Jurkat, Clone E6-1 (cell line): ENCODE results near the gene ABCC4.

Source experiments
- DNase-seq: peaks from one replicate; pipeline ENCODE4 v3.0.0-alpha.2; 2011; ENCODE audit warnings: low read depth, low spot score
- H3K4me3 ChIP-seq: 2 replicates; pipeline ENCODE4 v1.5.1; 2011; ENCODE audit warnings: mild to moderate bottlenecking, low read length, control low read depth, moderate library complexity

Gene ABCC4

DNA sequence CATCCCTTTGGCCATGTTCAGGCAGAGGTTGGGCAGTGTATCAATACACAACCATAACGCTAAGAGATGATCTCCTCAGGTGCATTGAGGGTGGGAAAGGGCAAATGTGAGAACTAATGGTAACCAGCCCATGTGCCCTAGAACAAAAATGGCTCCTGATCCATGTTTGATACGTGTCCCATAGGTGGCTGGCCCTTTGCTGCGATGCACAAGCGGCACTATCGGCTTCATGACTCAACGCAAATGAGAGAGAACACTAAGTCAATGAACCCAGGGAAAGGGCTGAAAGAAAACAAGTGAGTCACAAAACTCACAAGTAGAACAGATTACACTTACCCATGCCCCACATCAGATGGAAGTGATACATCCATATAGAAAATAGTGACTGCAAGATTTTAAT, 201.7 kb downstream of the ABCC4 start:
- DNase-seq = no peak
- no peak overlapping the region for H3K4me3 ChIP-seq

DNA sequence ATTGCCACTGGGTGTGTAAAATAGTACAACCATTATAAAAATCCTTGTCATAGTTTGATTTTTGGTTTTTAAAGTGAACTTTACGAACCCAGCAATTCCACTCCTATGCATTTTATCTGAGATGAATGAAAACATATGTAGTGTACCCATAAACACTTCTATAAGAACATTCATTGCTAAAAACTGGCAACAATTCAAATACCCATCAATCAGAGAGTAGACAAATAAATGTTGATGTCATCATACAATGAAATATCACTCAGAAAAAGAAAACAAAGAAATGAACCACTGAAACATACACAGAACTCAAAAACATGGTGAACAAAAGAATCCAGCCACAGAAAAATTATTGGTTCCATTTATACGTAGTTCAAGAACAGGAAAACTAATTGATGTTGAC, 202.3 kb downstream of the ABCC4 start:
- H3K4me3 ChIP-seq = no peak overlapping the region

DNA sequence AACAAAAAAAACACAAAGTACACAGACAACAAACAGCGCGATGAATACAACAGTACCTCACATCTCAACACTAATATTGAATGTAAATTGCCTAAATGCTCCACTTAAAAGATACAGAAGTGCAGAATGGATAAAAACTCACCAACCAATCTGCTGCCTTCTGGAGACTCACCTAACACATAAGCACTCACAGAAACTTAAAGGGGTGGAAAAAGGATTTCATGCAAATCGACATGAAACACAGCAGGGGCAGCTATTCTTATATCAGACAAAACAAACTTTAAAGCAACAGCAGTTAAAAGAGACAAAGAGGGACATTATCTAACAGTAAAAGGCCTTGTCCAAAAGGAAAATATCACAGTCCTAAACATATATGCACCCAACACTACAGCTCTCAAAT, 209.5 kb downstream of the ABCC4 start:
- H3K4me3 ChIP-seq = no peak overlapping the region
- no peak for DNase-seq

More for the DNA sequence above, 202.3 kb downstream of the ABCC4 start:
- DNase-seq = no peak

DNA sequence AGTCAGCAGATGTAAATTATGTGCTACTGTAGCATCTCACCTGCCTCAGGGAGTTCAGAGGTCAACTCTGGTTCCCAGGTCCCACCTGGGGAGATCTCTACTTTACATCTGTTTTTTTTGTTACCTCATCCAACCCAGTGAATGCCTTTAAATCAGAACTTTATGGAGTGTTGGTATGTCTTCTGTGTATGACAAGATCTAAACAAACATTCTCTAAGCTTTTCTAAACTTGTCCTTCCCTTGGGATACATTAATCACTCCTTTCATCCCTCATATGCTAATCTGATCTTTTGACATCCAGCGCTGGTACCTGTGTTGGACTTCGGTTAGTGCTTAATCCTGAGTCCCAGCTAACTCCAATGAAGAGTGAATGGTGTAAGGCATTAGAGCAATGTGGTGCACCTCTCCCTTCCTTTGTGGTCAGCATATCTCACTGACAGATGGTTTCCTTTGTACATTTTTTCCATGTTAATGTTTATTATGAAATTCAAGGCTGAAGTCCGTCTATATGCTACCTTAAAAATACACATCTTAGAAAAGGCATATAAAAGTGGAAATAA, 213.4 kb downstream of the ABCC4 start:
- no peak overlapping the region for H3K4me3 ChIP-seq
- no peak for DNase-seq

DNA sequence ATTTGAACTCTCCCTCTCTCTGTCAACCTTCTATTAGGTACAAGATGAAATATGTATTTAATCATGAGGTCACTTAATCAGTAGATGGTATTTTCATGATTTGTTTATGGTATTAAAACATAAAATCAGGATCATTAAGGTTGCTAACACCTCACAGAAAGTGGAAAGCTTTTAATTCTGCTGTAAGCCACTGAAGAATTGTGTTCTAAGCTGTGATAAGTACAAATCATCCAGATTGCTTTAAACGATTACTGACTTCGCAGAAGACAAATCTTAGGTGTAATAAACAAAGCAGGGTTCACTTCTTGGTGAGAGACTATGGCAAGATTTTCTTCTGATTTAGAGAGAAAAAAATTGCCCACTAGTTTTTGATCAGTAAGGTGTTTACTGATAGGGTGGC, 214.5 kb downstream of the ABCC4 start:
- H3K4me3 ChIP-seq = no peak overlapping the region
- DNase-seq = no peak

DNA sequence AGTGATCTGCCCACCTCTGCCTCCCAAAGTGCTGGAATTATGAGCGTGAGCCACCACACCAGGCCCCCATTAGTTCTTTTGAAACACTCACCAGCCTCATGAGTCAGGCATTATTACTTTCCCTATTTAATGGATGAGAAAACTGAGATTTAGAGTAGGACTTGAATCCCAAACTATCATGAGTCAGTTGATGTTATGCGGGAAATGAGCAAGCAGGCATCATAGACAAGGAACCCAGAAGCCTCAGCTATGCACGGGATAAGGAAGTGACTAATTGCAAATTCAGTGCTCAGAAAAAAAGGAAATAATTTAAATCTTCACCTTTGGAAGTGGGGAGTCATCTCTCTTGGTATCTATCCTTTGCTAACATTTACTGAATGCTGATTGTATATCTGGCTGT, 217.5 kb downstream of the ABCC4 start:
- no peak overlapping the region for H3K4me3 ChIP-seq
- DNase-seq = no peak

DNA sequence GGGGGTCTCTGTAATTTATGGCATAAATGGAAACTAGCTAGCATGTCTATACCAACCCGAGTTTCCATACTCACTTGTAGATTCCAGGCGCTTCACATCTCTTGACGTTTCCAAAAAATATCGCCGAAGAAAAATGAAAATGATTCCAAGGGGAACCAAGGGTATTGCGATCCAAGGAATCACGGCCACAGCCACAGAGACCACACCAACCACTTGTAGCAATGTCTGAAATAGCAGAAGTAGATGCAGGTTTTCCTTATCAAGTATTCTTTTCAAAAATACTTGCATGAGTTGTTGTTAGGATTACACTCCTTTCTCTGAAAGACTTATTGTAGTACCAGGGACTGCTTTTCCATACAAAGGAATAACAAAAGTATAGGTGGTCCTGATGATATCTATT, 218.2 kb downstream of the ABCC4 start:
- no peak for DNase-seq
- no peak overlapping the region for H3K4me3 ChIP-seq

DNA sequence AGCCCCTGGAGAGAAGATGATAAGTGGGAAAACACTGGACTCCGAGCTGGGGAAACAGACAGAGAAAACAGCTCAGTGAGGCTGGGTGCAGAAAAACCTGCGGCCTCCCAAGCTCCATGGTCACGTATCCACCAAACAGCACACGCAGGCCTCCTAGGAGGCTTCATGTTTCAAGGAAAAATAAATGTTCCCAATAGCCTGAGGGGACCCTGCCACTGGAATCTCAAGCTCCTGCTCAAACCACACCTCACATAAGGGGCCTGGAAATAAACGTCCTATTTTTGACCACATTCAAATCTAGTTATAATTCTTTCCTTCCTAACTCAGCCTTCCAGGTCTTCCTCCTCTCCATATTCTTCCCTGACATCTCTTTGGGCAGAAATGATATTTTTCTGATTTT, 225.7 kb downstream of the ABCC4 start:
- H3K4me3 ChIP-seq = no peak overlapping the region
- DNase-seq = no peak

DNA sequence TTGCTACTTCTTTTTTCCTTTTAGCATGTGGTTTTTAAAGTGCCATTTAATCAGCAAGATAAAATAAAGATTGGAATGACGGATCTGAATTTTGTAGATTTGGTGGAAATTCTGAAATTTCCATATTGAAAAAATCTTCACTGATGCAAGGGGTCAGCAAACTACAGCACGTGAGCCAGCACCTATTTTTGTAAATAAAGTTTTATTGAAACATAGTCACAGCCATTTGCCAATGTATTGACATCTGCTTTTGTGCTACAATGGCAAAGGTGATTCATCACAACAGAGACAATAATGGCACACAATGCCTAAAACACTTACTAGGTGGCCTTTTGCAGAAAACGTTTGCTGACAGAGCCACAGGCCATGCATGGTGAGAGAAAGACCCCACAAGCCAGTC, 226.4 kb downstream of the ABCC4 start:
- no peak overlapping the region for H3K4me3 ChIP-seq
- DNase-seq = no peak

DNA sequence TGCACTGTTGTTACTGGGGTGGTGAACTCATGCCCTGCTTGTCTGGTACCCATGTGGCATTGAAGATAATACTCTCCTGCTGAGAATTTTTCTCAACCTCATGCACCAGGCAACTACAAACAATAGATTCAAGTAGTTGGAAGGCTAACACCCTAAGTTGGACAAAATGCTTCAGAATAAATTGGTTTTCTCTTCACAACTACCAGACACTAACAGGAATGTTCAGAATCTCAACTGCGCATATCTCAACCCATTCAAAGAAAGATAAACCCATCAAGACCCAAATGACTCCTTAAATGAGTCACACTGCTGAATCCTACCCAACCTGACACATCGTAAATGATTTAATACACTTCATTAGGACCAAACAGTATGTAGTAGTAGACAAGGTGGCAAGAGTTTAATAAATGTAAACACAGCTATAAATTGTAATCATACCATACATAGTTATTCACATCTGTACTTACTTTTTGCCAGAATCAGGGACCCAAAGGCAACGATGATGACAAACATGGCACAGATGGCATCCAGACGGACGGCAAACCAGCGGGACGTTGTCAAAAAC, 227.4 kb downstream of the ABCC4 start:
- DNase-seq = no peak
- no peak overlapping the region for H3K4me3 ChIP-seq

DNA sequence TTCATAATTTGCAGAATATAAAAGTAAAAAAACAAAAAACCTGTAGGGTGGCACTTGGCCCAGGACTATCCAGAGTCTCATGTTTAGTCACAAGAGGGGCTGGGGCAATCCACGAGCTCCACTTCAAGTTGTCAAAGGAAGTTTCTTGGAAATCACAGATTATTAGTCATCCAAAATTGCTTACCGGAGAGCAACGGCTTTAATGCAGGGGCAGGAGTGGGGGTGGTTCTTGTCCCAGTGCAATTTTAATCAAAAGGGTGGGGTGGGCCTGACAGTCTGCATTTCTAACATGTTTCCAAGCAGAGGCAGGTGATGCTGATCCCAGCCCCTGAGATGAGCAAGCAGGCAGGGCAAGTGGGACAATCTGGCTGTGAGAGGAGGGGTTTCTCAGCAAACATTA, 233.9 kb downstream of the ABCC4 start:
- H3K4me3 ChIP-seq = no peak overlapping the region
- DNase-seq = no peak

DNA sequence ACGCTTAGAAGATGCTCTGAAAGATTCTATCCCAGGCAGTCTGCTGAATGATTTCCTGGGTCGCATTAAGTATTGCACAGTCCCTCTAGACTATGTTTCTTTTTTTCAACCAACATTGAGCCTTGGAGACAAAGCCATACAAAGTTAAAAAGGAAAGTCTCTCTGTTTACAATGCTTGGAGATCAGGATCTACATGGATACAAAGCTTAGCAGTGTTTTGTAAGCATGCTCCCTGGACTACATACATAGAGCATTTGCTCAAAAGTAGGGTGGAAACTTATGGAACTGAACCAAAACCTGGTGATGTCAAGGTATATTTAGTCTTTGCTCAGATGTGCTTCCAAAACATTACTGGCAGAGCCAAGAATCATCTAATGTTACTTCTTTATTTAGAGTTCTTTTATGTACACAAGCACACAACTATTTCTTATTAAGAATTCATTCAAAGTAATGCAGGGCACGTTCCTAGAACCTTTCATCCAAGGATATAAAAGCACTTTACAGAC, 241.2 kb downstream of the ABCC4 start:
- H3K4me3 ChIP-seq = no peak overlapping the region
- no peak for DNase-seq

DNA sequence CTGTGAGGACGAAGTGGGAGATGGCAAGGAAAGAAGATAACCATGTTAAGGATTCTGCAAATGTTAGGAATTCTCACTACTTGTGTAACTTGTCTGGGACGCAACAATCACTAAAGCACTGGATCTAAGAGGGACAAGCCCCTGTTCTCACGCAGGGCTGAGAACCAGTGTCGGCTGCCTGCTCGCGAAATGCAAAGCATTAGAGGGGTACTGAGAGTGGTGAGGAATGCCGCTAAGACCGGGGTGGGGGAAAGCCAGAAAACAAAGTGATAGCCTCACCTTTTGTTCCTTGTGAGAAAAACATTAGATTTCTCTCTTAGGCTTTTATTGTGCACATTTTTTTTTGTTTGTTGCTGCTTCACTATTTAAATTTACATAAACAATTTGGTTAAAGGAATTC, 241.9 kb downstream of the ABCC4 start:
- no peak for DNase-seq
- no peak overlapping the region for H3K4me3 ChIP-seq

DNA sequence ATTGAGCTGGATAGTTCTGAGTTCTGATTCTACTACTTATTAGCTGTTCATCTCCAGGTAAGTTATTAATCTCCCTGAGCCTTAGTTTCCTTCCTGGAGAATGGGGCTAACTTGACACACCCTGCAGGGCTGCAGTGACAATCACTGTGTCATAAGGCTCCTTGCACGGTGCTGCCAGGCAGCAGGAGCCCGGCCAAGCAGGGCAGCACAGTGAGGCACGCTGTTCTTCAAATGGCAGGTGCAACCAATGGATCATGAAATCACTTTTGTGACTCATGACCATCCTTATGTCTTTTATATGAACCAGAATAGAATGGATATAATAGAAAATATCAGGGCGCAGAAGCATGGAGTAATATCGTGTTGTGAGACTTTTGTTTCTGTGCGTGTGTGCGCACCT, 242.6 kb downstream of the ABCC4 start:
- DNase-seq = no peak
- no peak overlapping the region for H3K4me3 ChIP-seq

DNA sequence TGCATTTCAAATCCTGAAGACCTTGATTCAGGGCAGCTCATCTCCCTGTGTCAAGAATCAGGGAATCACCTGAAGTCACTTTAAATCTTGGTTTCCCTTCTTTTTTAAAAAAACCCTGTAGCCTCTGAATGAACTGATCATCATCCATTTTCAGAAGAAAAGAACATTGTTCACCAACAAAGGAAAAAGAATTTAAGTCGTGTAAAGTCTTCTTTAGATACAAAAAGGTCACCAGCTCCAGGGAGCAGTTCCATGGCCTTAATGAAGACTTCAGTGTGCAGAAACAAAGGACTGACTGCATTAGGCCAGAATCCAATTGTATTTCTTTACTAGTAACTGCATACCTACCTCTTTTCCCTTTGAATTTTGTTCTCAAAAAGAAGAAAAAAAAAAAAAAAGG, 245.0 kb downstream of the ABCC4 start:
- H3K4me3 ChIP-seq = no peak overlapping the region
- no peak for DNase-seq

DNA sequence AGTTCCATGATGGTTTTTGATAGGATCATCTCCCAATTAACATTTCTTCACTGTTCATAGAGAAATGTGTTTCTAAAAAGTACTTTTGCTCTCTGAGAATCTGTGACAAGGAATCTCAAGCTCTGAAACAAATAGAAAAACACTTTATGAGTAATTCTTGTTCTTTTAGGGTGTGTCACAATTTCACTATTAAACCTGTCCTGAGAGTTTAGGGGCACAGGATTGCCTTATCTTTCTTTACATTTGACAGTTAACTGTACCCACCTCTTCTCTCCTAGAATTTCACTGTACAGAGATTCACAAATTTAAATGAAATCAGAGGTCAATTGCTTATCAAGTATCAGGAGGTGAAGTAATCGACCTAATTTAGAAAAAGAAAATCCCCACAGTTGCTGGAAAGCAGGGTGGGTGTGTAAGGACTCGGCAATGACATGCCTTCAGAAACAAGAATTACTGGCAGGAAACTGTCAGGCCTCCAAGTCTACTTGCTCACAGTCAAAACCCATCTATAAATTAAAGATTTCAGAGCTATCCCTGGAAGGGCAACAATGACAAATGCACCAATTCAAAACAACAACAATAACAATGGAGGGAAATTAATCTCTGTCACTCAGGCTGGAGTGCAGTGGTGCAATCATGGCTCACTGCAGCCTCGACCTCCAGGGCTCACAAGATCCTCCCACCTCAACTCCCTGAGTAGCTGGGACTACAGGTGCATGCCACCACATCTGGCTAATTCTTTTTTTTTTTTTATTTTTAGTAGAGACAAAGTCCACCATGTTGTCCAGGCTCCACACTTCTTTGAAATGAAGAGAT, 250.2 kb downstream of the ABCC4 start:
- DNase-seq = no peak
- H3K4me3 ChIP-seq = no peak overlapping the region

DNA sequence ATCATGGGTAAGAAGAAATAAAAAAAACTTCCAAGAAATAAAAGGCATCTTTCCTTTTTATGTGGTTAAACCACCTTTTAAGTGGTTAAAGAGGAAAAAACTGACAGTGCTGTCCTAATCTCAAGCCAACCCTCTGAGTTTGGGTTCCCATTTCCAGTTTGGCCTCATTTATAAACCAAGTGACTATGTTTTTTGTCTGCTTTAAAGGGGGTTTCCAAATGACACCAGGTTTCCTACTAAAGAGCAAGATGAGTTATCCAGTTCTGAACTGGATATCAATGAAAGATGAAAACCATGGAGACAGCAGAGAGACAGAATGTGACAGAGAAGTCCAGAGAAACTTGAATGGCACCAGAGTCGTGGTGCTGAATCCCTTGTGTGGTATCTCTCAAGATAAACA, 251.5 kb downstream of the ABCC4 start:
- peak; percentile 30 for DNase-seq
- no peak overlapping the region for H3K4me3 ChIP-seq

DNA sequence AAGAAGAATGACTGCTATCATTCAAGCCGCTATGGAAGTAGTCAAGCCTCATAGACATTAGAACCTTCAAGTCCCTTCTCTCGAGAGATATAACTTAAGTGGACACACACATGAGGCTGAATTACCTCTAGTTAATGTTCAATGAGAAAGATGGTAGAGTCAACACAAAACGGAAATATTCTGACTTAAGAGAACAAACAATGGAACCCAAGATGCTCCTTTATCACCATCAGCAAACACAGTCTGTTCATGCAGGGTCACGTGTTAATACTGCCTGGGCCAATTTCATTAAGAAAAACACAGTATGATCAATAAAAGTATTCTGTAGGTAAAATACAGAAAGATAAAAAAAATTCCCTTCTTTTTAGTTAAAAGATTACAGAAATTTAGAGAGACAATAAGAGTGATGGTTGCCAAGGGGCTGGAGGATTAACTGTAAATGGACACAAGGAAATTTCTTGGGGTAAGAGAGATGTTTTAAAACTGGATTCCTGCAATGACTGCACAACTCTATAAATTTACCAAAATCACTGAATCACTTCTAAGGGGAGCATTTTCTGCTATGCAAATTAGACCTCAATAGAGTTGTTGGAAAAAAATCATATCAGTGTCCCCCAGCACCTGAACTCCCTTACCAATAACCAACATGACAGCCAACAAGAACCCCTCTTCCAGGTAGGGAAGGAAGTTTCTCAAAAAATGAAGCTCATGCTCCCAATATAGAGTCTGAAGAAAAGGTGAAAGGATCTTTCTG, 256.6 kb downstream of the ABCC4 start:
- H3K4me3 ChIP-seq = no peak overlapping the region
- no peak for DNase-seq

DNA sequence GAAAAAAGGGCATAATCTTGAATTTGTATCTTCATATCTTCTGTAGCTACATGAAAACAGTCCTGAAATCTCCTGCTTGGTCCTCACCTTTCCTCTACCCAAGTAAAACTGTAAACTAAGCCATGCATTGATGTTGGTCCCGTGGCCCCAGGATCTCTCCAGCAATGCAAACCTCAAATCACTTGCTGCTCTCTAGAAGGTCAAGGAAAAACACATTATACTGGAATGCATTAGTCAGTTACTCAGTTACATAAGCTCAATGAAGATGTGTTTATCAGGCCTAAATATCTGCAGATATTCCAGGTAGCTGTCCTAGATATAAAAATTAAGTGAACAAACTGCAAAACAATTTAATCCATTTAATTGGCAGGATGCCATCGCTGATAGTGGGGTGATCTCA, 261.8 kb downstream of the ABCC4 start:
- H3K4me3 ChIP-seq = no peak overlapping the region
- DNase-seq = no peak

DNA sequence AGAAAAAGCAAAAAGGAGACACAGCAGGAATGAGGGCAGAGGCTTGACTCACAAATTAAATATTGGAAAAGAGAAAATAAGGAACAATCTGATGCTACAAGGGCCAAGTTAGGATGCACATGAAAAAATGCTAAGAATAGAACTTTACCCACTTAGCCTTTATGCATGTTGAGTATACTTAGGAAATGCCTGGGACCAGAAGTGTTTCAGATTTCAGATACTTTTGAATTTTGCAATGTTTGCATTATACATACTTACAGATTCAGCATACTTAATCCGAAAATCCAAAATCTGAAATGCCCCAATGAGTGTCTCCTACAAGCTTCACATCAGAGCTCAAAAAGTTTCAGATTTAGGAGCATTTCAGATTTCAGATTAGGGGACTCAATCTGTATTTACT, 262.3 kb downstream of the ABCC4 start:
- no peak overlapping the region for H3K4me3 ChIP-seq
- no peak for DNase-seq
